ENCODE data around the gene ROR1.

Gene ROR1

GRCh38 chr1:63902844-63903589 is 129.2 kb downstream of the ROR1 start:
- TF ChIP-seq CSDC2 (CRISPR knock-in tag; IDR thresholded peaks at IDR 0.05) (no peak), ZNF565 (CRISPR knock-in tag; conservative IDR thresholded peaks at IDR 0.05; ENCODE audit: low read depth) (no peak), POU6F1 (CRISPR knock-in tag; IDR thresholded peaks at IDR 0.05; ENCODE audit: borderline replicate concordance, low read depth) (no peak), ZNF70 (CRISPR knock-in tag; IDR thresholded peaks at IDR 0.05) (no peak), ISL1 (CRISPR knock-in tag; IDR thresholded peaks at IDR 0.05) (no peak), OSR1 (CRISPR knock-in tag; IDR thresholded peaks at IDR 0.05) (no peak), ESRRG (CRISPR knock-in tag; IDR thresholded peaks at IDR 0.05) (no peak)
- TF ChIP-seq, protein P1, sequence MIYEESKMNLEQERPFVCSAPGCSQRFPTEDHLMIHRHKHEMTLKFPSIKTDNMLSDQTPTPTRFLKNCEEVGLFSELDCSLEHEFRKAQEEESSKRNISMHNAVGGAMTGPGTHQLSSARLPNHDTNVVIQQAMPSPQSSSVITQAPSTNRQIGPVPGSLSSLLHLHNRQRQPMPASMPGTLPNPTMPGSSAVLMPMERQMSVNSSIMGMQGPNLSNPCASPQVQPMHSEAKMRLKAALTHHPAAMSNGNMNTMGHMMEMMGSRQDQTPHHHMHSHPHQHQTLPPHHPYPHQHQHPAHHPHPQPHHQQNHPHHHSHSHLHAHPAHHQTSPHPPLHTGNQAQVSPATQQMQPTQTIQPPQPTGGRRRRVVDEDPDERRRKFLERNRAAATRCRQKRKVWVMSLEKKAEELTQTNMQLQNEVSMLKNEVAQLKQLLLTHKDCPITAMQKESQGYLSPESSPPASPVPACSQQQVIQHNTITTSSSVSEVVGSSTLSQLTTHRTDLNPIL (CRISPR knock-in tag; IDR thresholded peaks at IDR 0.05; ENCODE audit: low read depth), result no peak
- TF ChIP-seq, protein P2, sequence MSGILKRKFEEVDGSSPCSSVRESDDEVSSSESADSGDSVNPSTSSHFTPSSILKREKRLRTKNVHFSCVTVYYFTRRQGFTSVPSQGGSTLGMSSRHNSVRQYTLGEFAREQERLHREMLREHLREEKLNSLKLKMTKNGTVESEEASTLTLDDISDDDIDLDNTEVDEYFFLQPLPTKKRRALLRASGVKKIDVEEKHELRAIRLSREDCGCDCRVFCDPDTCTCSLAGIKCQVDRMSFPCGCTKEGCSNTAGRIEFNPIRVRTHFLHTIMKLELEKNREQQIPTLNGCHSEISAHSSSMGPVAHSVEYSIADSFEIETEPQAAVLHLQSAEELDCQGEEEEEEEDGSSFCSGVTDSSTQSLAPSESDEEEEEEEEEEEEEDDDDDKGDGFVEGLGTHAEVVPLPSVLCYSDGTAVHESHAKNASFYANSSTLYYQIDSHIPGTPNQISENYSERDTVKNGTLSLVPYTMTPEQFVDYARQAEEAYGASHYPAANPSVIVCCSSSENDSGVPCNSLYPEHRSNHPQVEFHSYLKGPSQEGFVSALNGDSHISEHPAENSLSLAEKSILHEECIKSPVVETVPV (CRISPR knock-in tag; IDR thresholded peaks at IDR 0.05), result no peak
- peak; percentile 31; the same call in 2 of the 3 replicates for ATAC-seq

DNA sequence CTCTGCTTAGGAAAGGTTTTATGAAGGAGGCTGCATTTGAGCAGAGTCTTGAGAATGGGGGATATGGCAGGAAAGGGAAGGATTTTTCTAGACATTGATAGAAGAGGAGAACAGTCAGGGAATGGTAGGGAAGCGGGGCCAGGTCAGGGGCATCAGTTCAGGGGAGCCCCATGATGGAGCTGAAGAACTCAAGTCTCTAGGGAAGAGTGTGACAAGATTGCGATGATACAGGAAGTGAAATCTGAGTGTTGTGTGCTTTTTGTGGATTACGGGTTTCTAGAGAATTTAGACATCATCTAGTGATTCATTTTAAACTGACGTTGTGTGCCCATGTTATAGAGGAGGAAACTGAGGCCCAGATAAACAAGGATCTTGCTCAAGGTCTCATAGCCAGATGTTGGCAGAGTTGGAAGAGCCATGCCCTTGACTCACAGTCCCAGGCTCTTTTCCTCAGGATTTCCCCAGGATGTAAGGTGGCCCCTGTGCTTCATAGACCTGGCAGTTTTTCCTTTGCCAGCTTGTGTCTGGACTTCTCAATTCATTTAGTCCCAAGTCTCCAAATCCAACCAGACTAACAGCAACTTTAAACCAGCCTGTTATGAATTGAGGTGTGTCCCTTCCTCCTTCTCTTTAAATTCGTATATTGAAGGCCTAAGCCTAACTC is 130.3 kb downstream of the ROR1 start:
- no peak for ATAC-seq
- no peak for TF ChIP-seq ARNTL (CRISPR knock-in tag; IDR thresholded peaks at IDR 0.05; ENCODE audit: borderline replicate concordance, low read depth)
- TF ChIP-seq ESRRG (CRISPR knock-in tag; IDR thresholded peaks at IDR 0.05), result no peak
- TF ChIP-seq ZNF565 (CRISPR knock-in tag; conservative IDR thresholded peaks at IDR 0.05; ENCODE audit: low read depth), result no peak
- TF ChIP-seq, protein P1 (CRISPR knock-in tag; IDR thresholded peaks at IDR 0.05; ENCODE audit: low read depth), result no peak
- TF ChIP-seq, protein P3, sequence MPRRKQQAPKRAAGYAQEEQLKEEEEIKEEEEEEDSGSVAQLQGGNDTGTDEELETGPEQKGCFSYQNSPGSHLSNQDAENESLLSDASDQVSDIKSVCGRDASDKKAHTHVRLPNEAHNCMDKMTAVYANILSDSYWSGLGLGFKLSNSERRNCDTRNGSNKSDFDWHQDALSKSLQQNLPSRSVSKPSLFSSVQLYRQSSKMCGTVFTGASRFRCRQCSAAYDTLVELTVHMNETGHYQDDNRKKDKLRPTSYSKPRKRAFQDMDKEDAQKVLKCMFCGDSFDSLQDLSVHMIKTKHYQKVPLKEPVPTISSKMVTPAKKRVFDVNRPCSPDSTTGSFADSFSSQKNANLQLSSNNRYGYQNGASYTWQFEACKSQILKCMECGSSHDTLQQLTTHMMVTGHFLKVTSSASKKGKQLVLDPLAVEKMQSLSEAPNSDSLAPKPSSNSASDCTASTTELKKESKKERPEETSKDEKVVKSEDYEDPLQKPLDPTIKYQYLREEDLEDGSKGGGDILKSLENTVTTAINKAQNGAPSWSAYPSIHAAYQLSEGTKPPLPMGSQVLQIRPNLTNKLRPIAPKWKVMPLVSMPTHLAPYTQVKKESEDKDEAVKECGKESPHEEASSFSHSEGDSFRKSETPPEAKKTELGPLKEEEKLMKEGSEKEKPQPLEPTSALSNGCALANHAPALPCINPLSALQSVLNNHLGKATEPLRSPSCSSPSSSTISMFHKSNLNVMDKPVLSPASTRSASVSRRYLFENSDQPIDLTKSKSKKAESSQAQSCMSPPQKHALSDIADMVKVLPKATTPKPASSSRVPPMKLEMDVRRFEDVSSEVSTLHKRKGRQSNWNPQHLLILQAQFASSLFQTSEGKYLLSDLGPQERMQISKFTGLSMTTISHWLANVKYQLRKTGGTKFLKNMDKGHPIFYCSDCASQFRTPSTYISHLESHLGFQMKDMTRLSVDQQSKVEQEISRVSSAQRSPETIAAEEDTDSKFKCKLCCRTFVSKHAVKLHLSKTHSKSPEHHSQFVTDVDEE (CRISPR knock-in tag; IDR thresholded peaks at IDR 0.05), result no peak
- no peak for TF ChIP-seq TCF4 (CRISPR knock-in tag; IDR thresholded peaks at IDR 0.05; ENCODE audit: borderline replicate concordance)

- TF ChIP-seq CSDC2 (CRISPR knock-in tag; IDR thresholded peaks at IDR 0.05) (no peak), ZC3H10 (CRISPR knock-in tag; IDR thresholded peaks at IDR 0.05) (no peak), SNAI2 (CRISPR knock-in tag; IDR thresholded peaks at IDR 0.05) (no peak), PATZ1 (CRISPR knock-in tag; IDR thresholded peaks at IDR 0.05; ENCODE audit: borderline replicate concordance) (no peak), ZNF565 (CRISPR knock-in tag; conservative IDR thresholded peaks at IDR 0.05; ENCODE audit: low read depth) (no peak), RARB (CRISPR knock-in tag; IDR thresholded peaks at IDR 0.05) (no peak), ZFP30 (CRISPR knock-in tag; IDR thresholded peaks at IDR 0.05) (no peak), PPARA (CRISPR knock-in tag; IDR thresholded peaks at IDR 0.05; ENCODE audit: borderline replicate concordance) (no peak), TOX (CRISPR knock-in tag; IDR thresholded peaks at IDR 0.05; ENCODE audit: borderline replicate concordance) (no peak), TCF4 (CRISPR knock-in tag; IDR thresholded peaks at IDR 0.05; ENCODE audit: borderline replicate concordance) (no peak)
- no peak; the same call in 2 of the 3 replicates for ATAC-seq
These were observed 131.0 kb downstream of the ROR1 start for GRCh38 chr1:63904826-63905225.

Data from SK-N-SH treated with all-trans-retinoic acid at 6 μM for 48 hours (cell line).